ENCODE data around the gene RCL1. TPM values are rescaled to one million over a fixed set of nuclear protein-coding genes. Genes with fewer than 3 reads are reported as not detected.
A peak's percentile ranks its signal among the peaks of the same experiment; 100 is the strongest.
"Not testable (repeated sequence)": the region's sequence is repeated elsewhere in the genome, so short reads cannot be mapped to it uniquely, and the experiment has no call there.

RCL1 gene
- total RNA-seq, 2 experiments from 2014 or later = 14.4 to 15.1 TPM

GRCh38 chr9:4764033-4764432 lies 28.7 kb upstream of the RCL1 start:
- Mint-ChIP-seq H3K27me3 (peaks cover 10% of the 10 kb centered on the region), H3K9me3 (no peaks in the 10 kb centered on the region), H3K4me1 (peaks cover 11% of the 10 kb centered on the region), H3K4me3 (no peak overlapping the region), H3K36me3 (peaks cover 2% of the 10 kb centered on the region), H3K27ac (no peak overlapping the region)
- ATAC-seq (ENCODE audit: low read depth) (no peak), DNase-seq (no peak)
- POLR2A ChIA-PET = interaction anchor here (2.0 kb wide), 1 partner anchor 222 kb away, joined by 6 read pairs; the partner anchor contains the start of gene JAK2

- ATAC-seq (ENCODE audit: low read depth) (no peak), DNase-seq (no peak)
- Mint-ChIP-seq H3K27me3 (peaks cover 4% of the 10 kb centered on the region), H3K36me3 (peaks cover 2% of the 10 kb centered on the region), H3K9me3 (peaks cover 1% of the 10 kb centered on the region), H3K4me3 (no peak overlapping the region), H3K4me1 (peaks cover 6% of the 10 kb centered on the region), H3K27ac (peak overlapping the region; percentile 31)
- POLR2A ChIA-PET = interaction anchor here (0.7 kb wide), 1 partner anchor 223 kb away, joined by 3 read pairs; no protein-coding TSS in a partner anchor
Observed at GRCh38 chr9:4768681-4769080, 24.1 kb upstream of the RCL1 start.

DNA sequence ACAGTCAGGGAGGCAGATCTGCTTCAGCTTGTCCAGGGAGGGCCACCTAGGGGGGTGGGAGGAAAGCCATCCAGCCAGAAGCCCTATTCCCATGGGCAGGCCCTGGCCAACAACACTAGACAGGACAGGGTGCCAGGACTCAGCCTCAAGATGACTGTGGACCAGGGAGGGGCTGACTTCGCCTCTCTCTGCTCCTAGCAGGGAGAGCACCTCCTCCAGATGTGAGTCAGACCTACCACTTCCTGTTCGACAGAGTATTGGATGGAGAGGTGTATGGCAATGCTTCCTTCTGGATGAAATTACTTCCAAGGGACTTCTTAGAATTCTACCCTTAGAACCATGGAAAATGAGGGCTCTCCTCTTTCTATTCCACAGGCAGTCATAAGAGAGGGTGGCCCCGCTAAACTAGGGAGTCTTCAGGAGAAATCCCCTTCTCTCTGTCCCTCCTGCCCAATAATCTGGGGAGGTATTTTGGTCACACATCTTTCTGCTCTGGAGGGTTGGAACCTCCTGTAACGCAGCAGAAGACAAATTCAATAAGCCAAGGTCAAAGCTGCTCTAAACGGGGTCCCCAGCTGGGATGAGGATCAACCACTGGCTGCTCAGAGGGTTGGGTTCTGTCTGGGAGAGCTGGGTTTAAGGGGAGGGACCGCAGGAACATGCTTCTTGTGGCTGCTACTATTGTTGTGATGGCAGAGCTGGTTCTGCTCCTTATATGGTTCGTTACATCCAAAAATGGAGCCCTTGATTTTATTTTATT lies 23.2 kb upstream of the RCL1 start:
- H3K36me3 Mint-ChIP-seq = peaks cover 2% of the 10 kb centered on the region
- peak; percentile 84 for ATAC-seq (ENCODE audit: low read depth)
- H3K4me1 Mint-ChIP-seq = peaks cover 6% of the 10 kb centered on the region
- POLR2A ChIA-PET = interaction anchor here (0.7 kb wide), 1 partner anchor 222 kb away, joined by 3 read pairs; no protein-coding TSS in a partner anchor
- peaks cover 1% of the 10 kb centered on the region for H3K9me3 Mint-ChIP-seq
- H3K27ac Mint-ChIP-seq = peak overlapping the region; percentile 31
- DNase-seq = no peak
- peaks cover 4% of the 10 kb centered on the region for H3K27me3 Mint-ChIP-seq
- H3K4me3 Mint-ChIP-seq = no peak overlapping the region

DNA sequence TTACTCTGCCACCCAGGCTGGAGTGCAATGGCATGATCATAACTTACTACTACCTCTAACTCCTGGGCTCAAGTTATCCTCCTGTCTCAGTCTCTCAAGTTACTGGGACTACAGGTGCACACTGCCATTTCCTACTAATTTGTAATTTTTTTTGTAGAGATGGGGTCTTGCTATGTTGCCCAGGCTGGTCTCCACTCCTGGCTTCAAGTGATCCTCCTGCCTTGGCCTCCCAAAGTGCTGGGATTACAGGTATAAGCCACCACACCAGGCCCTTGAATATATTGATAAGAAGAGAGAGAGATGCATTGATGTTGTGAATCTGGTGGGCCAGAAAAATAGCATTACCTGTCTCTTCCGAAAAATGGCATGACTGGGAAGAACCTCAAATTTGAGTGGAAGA lies 21.0 kb upstream of the RCL1 start:
- no peak overlapping the region for H3K4me3 Mint-ChIP-seq

DNA sequence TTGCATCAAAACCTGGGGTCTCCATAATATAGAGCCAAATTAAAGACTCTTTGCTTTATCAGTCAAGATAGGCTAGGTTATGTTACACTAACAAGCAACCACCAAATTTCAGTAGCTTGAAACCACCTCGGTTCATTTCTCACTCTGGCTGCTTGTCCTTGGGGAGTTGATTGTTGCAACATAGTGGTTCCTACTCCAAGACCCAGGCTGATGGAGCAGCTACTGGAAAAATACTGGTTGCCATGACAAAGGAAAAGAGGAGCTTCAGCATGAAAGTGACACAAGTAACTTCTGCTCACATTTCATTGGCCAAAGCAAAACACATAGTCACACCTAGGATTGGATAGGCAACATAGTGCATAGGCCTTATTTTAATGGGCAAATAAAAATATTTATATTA lies 18.5 kb upstream of the RCL1 start:
- H3K9me3 Mint-ChIP-seq = peaks cover 5% of the 10 kb centered on the region
- no peak overlapping the region for H3K27ac Mint-ChIP-seq
- no peaks in the 10 kb centered on the region for H3K36me3 Mint-ChIP-seq
- H3K27me3 Mint-ChIP-seq = peaks cover 4% of the 10 kb centered on the region
- POLR2A ChIA-PET = interaction anchor here (0.7 kb wide), 1 partner anchor 348 kb away, joined by 3 read pairs; no protein-coding TSS in a partner anchor
- H3K4me1 Mint-ChIP-seq = peaks cover 3% of the 10 kb centered on the region
- no peak for ATAC-seq (ENCODE audit: low read depth)
- no peak overlapping the region for H3K4me3 Mint-ChIP-seq
- DNase-seq = no peak

More for the DNA sequence above, 21.0 kb upstream of the RCL1 start:
- POLR2A ChIA-PET = no interaction called here
- peaks cover 4% of the 10 kb centered on the region for H3K27me3 Mint-ChIP-seq
- H3K36me3 Mint-ChIP-seq = peaks cover 2% of the 10 kb centered on the region
- H3K4me1 Mint-ChIP-seq = peaks cover 6% of the 10 kb centered on the region
- no peak for DNase-seq
- H3K9me3 Mint-ChIP-seq = peaks cover 5% of the 10 kb centered on the region
- no peak for ATAC-seq (ENCODE audit: low read depth)
- no peak overlapping the region for H3K27ac Mint-ChIP-seq

DNA sequence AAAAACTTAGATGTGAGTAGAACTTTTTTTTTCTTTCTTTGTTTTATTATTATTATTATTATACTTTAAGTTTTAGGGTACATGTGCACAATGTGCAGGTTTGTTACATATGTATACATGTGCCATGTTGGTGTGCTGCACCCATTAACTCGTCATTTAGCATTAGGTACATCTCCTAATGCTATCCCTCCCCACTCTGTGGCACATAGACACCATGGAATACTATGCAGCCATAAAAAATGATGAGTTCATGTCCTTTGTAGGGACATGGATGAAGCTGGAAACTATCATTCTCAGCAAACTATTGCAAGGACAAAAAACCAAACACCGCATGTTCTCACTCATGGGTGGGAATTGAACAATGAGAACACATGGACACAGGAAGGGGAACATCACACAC lies 17.8 kb upstream of the RCL1 start:
- not testable (repeated sequence) for ATAC-seq (ENCODE audit: low read depth); H3K36me3 Mint-ChIP-seq; H3K4me3 Mint-ChIP-seq; H3K27me3 Mint-ChIP-seq; H3K4me1 Mint-ChIP-seq; DNase-seq; H3K9me3 Mint-ChIP-seq; H3K27ac Mint-ChIP-seq
- POLR2A ChIA-PET = interaction anchor here (0.7 kb wide), 1 partner anchor 347 kb away, joined by 3 read pairs; no protein-coding TSS in a partner anchor

GRCh38 chr9:4780651-4781050 lies 12.1 kb upstream of the RCL1 start:
- ATAC-seq (ENCODE audit: low read depth) = no peak
- Mint-ChIP-seq H3K36me3 (no peaks in the 10 kb centered on the region), H3K27ac (no peak overlapping the region), H3K4me3 (no peak overlapping the region), H3K9me3 (no peaks in the 10 kb centered on the region), H3K27me3 (peaks cover 9% of the 10 kb centered on the region), H3K4me1 (peaks cover 2% of the 10 kb centered on the region)
- POLR2A ChIA-PET = no interaction called here
- no peak for DNase-seq

DNA sequence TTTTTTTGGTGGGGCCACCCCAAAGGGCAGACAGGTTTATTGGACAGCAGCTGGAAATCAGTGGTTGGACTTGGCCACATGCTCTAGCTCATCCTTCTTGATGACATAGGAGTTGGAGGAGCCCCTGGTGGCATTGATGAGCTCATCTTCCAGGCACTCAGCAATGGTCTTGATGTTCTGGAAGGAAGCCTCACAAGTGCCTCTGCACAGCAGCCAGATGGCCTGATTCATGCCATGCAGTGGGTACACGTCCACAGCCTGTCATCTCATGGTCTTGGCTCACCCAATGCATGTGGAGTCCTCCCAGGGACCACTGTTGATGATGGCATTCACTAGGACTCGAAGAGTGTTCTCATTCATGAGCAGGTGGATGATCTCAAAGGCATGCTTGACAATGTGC lies 11.3 kb upstream of the RCL1 start:
- no peak overlapping the region for H3K4me3 Mint-ChIP-seq
- peaks cover 12% of the 10 kb centered on the region for H3K27me3 Mint-ChIP-seq
- no peak for DNase-seq
- peaks cover 2% of the 10 kb centered on the region for H3K4me1 Mint-ChIP-seq
- no peaks in the 10 kb centered on the region for H3K9me3 Mint-ChIP-seq
- ATAC-seq (ENCODE audit: low read depth) = no peak
- POLR2A ChIA-PET = no interaction called here
- no peak overlapping the region for H3K27ac Mint-ChIP-seq
- no peaks in the 10 kb centered on the region for H3K36me3 Mint-ChIP-seq

DNA sequence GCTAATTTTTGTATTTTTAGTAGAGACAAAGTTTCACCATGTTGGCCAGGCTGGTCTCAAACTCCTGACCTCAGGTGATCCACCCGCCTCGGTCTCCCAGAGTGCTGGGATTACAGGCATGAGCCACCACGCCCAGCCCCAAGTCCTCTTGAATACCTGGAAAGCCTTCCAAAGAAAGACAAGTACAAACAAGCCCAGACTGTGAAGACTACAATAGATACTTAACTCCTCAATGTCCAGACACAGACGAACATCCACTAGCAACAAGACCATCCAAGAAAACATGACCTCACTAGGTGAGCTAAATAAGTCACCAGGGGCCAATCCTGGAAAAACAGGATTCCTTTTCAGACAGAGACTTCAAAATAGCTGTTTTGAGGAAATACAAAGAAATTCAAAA lies 9.6 kb upstream of the RCL1 start:
- H3K9me3 Mint-ChIP-seq; H3K27ac Mint-ChIP-seq; H3K36me3 Mint-ChIP-seq; ATAC-seq (ENCODE audit: low read depth); H3K4me3 Mint-ChIP-seq; H3K4me1 Mint-ChIP-seq; POLR2A ChIA-PET; DNase-seq: not testable (repeated sequence)
- H3K27me3 Mint-ChIP-seq = peaks cover 16% of the 10 kb centered on the region

DNA sequence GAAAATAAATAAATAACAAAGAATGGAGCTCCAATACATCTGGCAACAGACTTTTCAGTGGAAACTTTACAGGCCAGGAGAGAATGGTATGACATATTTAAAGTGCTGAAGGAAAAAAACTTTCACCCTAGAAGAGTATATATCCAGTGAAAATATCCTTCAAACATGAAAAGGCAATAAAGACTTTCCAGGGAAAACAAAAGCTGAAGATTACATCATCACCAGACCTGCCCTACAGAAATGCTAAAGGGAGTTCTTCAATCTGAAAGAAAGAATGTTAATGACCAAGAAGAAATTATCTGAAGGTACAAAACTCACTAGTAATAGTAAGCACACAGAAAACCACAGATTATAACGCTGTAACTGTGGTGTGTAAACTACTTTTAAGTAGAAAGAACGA lies 8.3 kb upstream of the RCL1 start:
- no peaks in the 10 kb centered on the region for H3K36me3 Mint-ChIP-seq
- H3K27me3 Mint-ChIP-seq = peaks cover 16% of the 10 kb centered on the region
- H3K4me1 Mint-ChIP-seq = peaks cover 2% of the 10 kb centered on the region
- no peak for DNase-seq
- POLR2A ChIA-PET = no interaction called here
- ATAC-seq (ENCODE audit: low read depth) = no peak
- H3K9me3 Mint-ChIP-seq = no peaks in the 10 kb centered on the region
- no peak overlapping the region for H3K27ac Mint-ChIP-seq
- no peak overlapping the region for H3K4me3 Mint-ChIP-seq

DNA sequence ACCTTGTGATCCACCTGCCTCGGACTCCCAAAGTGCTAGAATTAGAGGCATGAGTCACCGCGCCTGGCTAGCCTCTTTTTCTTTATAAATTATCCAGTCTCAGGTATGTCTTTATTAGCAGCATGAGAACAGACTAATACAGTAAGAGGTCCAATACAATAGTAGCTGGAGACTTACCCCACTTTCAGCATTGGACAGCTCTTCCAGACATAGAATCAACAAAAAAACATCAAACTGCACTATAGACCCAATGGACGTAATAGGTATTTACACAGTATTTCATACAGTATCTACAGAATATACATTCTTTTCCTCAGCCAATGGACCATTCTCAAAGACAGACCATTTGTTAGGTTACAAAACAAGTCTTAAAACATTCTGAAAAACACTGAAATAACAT lies 6.1 kb upstream of the RCL1 start:
- POLR2A ChIA-PET = no interaction called here
- Mint-ChIP-seq H3K27me3 (peaks cover 14% of the 10 kb centered on the region), H3K27ac (no peak overlapping the region), H3K4me3 (no peak overlapping the region), H3K36me3 (no peaks in the 10 kb centered on the region), H3K4me1 (peaks cover 7% of the 10 kb centered on the region), H3K9me3 (no peaks in the 10 kb centered on the region)
- no peak for DNase-seq
- ATAC-seq (ENCODE audit: low read depth) = no peak

DNA sequence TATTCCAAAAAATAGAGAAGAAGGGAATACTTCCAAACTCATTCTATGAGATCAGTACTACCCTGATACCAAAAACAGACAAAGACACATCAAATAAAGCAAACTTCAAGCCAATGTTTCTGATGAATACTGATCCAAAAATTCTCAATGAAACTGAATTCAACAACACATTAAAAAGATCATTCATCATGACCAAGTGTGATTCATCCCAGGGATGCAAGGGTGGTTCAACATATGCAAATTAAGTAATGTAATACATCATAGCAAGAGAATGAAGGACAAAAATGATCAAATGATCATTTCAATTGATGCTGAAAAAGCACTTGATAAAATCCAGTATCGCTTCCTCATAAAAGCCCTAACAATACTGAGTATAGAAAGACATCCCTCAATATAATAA lies 4.9 kb upstream of the RCL1 start:
- no peak overlapping the region for H3K4me3 Mint-ChIP-seq
- no peaks in the 10 kb centered on the region for H3K9me3 Mint-ChIP-seq
- peaks cover 14% of the 10 kb centered on the region for H3K4me1 Mint-ChIP-seq
- no peaks in the 10 kb centered on the region for H3K36me3 Mint-ChIP-seq
- DNase-seq (no peak), ATAC-seq (ENCODE audit: low read depth) (no peak)
- peaks cover 14% of the 10 kb centered on the region for H3K27me3 Mint-ChIP-seq
- POLR2A ChIA-PET = no interaction called here
- H3K27ac Mint-ChIP-seq = no peak overlapping the region

- H3K4me1 Mint-ChIP-seq = peaks cover 14% of the 10 kb centered on the region
- POLR2A ChIA-PET = interaction anchor here (0.5 kb wide), 1 partner anchor 136 kb away, joined by 3 read pairs; no protein-coding TSS in a partner anchor
- DNase-seq (no peak), ATAC-seq (ENCODE audit: low read depth) (no peak)
- H3K36me3 Mint-ChIP-seq = no peaks in the 10 kb centered on the region
- no peaks in the 10 kb centered on the region for H3K9me3 Mint-ChIP-seq
- H3K4me3 Mint-ChIP-seq = no peak overlapping the region
- no peak overlapping the region for H3K27ac Mint-ChIP-seq
- H3K27me3 Mint-ChIP-seq = peaks cover 14% of the 10 kb centered on the region
Observed at GRCh38 chr9:4788703-4789102, 4.0 kb upstream of the RCL1 start.

GRCh38 chr9:4792054-4792571 lies 631 bp upstream of the RCL1 start:
- H3K27me3 Mint-ChIP-seq = no peaks in the 10 kb centered on the region
- DNase-seq = no peak
- H3K4me1 Mint-ChIP-seq = peaks cover 25% of the 10 kb centered on the region
- no peaks in the 10 kb centered on the region for H3K9me3 Mint-ChIP-seq
- peak overlapping the region; percentile 86 for H3K4me3 Mint-ChIP-seq
- ATAC-seq (ENCODE audit: low read depth) = peak; percentile 37
- POLR2A ChIA-PET = interaction anchor here (0.6 to 2.2 kb wide), 11 partner anchors 14 to 1265 kb away, joined by 3 to 19 read pairs (median 4); partner anchors contain the start of genes AK3, JAK2 and RIC1
- peaks cover 2% of the 10 kb centered on the region for H3K36me3 Mint-ChIP-seq
- peak overlapping the region; percentile 66 for H3K27ac Mint-ChIP-seq
